ENCODE data around the gene PANK4. TPM values are rescaled to one million over a fixed set of nuclear protein-coding genes. Genes with fewer than 3 reads are reported as not detected.
"Not testable (repeated sequence)": the region's sequence is repeated elsewhere in the genome, so short reads cannot be mapped to it uniquely, and the experiment has no call there.

Gene PANK4
- 27.5 TPM for polyA plus RNA-seq (ENCODE audit: insufficient read length)
- long read RNA-seq, donor 1, partial matches to known transcripts = 9 of 10 reads
- long read RNA-seq, donor 1, other reads (novel, unspliced or antisense) = 0 of 10 reads
- long read RNA-seq, donor 2, transcript PANK4-201 (19 exons, 2,677 nt) = major isoform, 6 of 6 reads
- long read RNA-seq, donor 2, partial matches to known transcripts = 0 of 6 reads
- long read RNA-seq, donor 2, other reads (novel, unspliced or antisense) = 0 of 6 reads
- long read RNA-seq, donor 3, partial matches to known transcripts = 0 of 3 reads
- long read RNA-seq, donor 3, other reads (novel, unspliced or antisense) = 0 of 3 reads
- long read RNA-seq, donor 4 = 0 reads
- long read RNA-seq, donor 5, transcript PANK4-201 (19 exons, 2,677 nt) = major isoform, 5 of 5 reads
- long read RNA-seq, donor 5, partial matches to known transcripts = 0 of 5 reads
- long read RNA-seq, donor 5, other reads (novel, unspliced or antisense) = 0 of 5 reads
- long read RNA-seq, donor 6, partial matches to known transcripts = 7 of 8 reads
- long read RNA-seq, donor 6, other reads (novel, unspliced or antisense) = 0 of 8 reads
- long read RNA-seq, donor 7, transcript PANK4-201 (19 exons, 2,677 nt) = major isoform, 8 of 16 reads
- long read RNA-seq, donor 7, partial matches to known transcripts = 8 of 16 reads
- long read RNA-seq, donor 7, other reads (novel, unspliced or antisense) = 0 of 16 reads
- long read RNA-seq, donor 8, partial matches to known transcripts = 0 of 2 reads
- long read RNA-seq, donor 8, other reads (novel, unspliced or antisense) = 0 of 2 reads

- peak; percentile 92 for DNase-seq
Observed at GRCh38 chr1:2525920-2526823, at the start of gene PANK4. Gene PANK4, minus strand, starts transcription at chr1:2526596. Its CDS starts 9 bp downstream, at chr1:2526587.

GRCh38 chr1:2574350-2574749 is 48.0 kb upstream of the PANK4 start:
- no peak for DNase-seq

- DNase-seq = no peak
Observed at GRCh38 chr1:2573250-2573920, 47.0 kb upstream of the PANK4 start.

GRCh38 chr1:2571348-2571747 is 45.0 kb upstream of the PANK4 start:
- DNase-seq = no peak

GRCh38 chr1:2570332-2570731 is 43.9 kb upstream of the PANK4 start:
- no peak for DNase-seq

GRCh38 chr1:2569703-2570102 is 43.3 kb upstream of the PANK4 start:
- DNase-seq = not testable (repeated sequence)

GRCh38 chr1:2569060-2569459 is 42.7 kb upstream of the PANK4 start:
- no peak for DNase-seq

GRCh38 chr1:2568187-2568816 is 41.9 kb upstream of the PANK4 start:
- DNase-seq = not testable (repeated sequence)

- DNase-seq = no peak
Observed at GRCh38 chr1:2567083-2567679, 40.8 kb upstream of the PANK4 start.

- DNase-seq = no peak
Observed at GRCh38 chr1:2566101-2567045, 40.0 kb upstream of the PANK4 start.

- no peak for DNase-seq
Observed at GRCh38 chr1:2564815-2565374, 38.5 kb upstream of the PANK4 start.

GRCh38 chr1:2564006-2564814 is 37.8 kb upstream of the PANK4 start:
- DNase-seq = no peak

GRCh38 chr1:2563205-2563604 is 36.8 kb upstream of the PANK4 start:
- no peak for DNase-seq

- DNase-seq = no peak
Observed at GRCh38 chr1:2561898-2562895, 35.8 kb upstream of the PANK4 start.

- no peak for DNase-seq
Observed at GRCh38 chr1:2561446-2561845, 35.0 kb upstream of the PANK4 start.

- no peak for DNase-seq
Observed at GRCh38 chr1:2560299-2561073, 34.1 kb upstream of the PANK4 start.

Data from left kidney (tissue), 8 donors.